NCI-H446 (cell line): ENCODE results near the gene RNF217.
"Not testable (repeated sequence)": the region's sequence is repeated elsewhere in the genome, so short reads cannot be mapped to it uniquely, and the experiment has no call there.

ENCODE experiments used
- DNase-seq, 2 experiments: peaks; one replicate each; lab custom pipeline; 2025; lab: John Stamatoyannopoulos, UW

RNF217 gene

DNA sequence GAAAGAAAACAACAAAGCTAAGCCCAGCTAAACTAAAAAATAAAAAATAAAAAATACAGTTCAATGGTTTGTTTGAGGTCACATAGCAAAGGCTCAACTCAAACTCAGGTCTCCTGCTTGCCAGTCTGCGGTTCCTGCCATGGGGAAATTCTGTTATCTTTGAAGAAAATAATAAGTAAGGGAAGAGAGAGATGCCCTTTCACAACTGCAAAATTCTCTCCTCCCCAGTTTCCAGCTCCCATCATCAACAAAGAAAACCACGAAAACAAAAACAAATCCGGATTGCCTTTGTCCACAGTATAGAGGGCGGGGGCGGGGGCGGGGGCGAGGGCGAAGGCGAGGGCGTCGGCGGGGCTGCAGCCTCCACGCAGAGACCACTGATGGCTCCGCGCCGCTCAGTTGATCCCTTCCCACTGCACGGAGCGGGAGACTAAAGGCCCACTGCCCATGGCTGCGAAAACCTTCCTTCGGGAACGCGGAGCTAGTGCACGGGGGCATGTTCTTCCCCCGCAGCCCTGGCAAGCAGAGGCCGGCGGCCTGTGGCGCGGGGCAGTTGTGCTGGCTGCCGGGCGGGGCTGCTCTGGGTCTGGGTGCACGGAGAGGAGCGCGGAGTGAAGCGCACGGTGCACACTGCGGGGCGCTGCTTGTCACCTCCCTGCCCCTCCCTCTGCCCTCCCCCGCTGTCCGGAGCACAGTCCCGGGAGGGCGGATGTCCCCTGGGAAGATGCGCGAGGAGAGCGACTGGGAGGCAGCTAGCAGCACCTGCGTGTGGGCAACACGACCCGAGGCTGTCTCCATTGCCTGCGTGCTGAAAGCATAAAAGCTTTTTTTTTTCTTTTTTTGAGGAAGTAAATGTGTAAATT is 137.2 kb downstream of the RNF217 start:
- no peak for DNase-seq

DNA sequence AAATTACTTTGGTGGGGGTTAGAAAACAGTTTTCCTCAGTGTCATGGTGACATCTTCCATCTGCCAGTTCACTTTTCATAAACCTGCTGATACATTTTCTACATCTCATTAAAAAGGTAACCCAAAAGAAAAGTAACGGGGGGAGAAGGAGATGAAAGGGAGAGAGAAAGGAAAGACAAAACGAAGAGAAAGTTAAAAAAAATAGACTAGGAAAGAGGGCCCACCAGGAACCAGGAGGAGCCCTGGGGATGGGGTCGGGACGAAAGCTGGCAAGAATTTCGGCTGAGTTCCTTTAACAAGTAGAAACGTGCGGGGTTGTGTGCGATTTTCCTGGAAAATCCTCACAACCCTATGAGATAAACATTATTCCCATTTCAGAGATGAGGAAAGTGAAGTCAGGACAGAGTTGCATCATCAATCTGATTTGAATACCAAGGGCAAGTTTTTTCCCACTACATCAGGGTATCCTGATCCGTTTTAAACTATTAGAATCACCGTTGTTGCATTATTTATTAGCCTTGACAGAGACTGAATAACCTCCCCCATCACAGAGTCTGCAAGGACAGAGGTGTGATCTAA is 137.9 kb downstream of the RNF217 start:
- DNase-seq = no peak

DNA sequence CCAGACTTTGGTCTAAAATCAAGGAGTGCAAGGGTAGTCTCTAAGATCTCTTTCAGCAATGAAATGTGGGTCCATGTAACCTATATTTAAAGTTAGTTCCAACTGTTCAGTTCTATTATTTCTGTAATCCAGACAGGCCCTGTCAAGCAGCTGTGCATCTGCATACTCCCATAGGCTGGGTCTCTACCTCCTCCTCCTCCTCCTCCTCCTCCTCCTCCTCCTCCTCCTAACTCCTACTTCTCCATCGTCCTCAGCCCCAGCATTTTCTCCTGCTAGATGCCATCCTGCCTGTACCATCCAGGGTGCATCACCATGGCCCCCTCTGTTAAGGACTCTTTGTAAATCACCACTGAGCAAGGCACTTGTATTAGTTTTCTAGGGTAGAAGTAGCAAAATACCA is 138.9 kb downstream of the RNF217 start:
- no peak for DNase-seq

DNA sequence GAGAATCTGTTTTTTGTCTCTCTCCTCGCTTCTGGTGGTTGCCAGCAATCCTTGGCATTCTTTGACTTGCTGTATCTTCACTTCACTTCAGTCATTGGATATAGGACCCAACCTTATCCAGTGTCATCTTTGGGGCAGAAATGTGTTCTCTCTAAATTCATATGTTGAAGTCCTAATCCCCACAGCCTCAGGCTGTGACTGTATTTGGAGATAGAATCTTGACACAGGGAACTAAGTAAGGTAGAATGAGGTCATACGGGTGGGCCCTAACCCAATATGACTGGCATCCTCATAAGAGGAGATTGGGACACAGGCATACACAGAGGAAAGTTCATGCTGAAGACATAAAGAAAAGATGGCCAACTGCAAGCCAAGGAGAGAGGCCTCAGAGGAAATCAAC is 139.4 kb downstream of the RNF217 start:
- no peak for DNase-seq

DNA sequence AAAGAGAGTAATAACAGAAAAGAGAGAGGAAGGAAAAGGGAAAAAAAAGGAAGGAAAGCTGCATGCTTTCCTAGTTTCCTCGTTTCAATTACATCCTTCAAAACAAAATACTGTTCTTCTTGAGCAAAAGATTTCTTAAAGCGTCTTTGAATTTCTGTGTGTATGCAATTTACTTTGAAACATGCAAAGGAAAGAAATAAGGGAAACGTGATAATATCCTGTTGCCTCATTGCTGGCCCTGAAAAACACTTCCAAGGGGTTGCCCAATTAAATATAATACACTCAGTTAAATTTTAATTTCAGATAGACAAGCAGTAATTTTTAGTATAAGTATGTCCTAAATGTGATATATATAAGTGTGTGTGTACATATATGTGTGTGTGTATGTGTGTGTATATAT is 140.2 kb downstream of the RNF217 start:
- DNase-seq = no peak

DNA sequence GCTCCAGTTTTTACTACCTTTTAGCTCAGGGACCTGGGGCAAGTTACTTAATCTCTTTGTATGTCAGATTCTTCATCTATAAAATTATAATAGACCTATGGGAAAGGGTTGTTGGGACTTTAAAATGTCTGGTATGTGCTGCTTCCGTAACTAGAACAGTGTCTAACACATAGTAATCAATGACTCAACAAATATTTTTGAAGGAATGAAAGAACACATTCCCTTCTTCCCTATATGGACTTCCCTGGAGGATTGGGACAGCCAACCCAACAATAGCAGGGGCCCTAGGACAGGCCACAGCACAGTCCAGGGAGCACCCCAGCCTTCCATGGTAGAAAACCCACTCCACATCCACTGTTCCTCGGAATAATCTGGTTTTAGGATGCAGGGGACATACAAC is 140.7 kb downstream of the RNF217 start:
- no peak for DNase-seq

DNA sequence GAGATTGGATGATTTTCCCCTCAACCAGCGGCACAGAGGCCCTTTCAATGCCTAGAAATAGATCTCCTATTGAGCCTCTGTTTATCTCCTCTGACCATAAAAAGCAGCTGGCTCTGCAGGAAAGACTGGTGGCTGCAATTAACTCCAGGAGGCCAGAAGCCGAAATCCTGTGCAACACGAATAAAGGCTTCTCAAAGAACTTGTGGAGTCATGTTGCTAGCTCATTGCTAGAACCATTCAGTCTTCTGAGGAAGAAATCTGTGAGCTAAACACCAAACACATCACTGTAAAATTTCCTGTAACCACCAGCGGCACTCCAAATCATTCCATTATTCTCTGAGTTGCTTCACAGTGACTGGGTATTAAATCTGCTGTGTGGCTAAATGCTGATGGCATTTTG is 142.2 kb downstream of the RNF217 start:
- DNase-seq = no peak

DNA sequence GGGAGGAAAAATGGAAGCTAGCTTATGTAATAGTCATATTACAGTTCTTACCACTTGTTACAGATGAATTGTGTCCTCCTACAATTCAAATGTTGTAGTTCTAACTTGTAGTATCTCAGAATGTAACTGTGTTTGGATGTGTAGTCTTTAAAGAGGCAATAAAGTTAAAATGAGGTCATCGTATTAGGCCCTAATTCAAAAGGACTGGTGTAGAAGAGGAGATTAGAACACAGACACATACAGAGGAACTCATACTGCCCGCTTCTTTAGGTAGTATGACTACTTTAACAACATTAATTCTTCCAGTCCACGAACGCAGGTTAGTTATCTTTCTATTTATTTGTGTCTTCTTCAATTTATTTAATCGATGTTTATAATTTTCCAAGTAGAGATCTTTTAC is 144.8 kb downstream of the RNF217 start:
- no peak for DNase-seq

DNA sequence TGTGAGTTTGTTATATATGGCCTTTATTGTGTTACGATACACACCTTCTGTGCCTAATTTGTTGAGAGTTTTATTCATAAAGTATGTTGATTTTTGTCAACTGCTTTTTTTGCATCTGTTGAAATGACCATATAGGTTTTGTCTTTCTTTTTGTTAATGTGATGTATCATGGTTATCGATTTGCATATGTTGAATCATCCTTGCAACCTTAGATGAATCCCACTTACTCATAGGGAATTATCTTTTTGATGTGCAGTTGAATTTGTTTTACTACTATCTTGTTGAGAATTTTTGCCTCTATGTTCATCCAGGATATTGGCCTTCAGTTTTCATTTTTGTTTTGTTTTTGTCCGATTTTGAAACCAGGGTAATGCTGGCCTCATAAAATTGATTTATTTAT is 145.7 kb downstream of the RNF217 start:
- DNase-seq = no peak

DNA sequence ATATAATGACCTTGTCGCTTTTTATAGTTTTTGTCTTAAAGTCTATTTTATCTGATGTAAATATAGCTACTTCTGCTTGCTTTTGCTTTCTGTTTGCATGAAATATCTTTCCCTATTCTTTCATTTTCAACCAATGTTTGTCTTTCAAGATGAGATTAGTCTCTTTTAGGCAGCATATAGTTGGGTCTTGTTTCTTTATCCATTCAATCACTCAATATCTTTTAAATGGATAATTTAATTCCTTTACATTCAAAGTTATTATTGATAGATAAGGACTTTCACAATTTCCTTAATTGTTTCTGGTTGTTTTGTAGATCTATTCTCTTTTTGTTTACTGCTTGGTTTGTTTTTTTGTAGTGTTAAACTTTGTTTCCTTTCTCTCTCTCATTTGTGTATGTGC is 147.8 kb downstream of the RNF217 start:
- no peak for DNase-seq

DNA sequence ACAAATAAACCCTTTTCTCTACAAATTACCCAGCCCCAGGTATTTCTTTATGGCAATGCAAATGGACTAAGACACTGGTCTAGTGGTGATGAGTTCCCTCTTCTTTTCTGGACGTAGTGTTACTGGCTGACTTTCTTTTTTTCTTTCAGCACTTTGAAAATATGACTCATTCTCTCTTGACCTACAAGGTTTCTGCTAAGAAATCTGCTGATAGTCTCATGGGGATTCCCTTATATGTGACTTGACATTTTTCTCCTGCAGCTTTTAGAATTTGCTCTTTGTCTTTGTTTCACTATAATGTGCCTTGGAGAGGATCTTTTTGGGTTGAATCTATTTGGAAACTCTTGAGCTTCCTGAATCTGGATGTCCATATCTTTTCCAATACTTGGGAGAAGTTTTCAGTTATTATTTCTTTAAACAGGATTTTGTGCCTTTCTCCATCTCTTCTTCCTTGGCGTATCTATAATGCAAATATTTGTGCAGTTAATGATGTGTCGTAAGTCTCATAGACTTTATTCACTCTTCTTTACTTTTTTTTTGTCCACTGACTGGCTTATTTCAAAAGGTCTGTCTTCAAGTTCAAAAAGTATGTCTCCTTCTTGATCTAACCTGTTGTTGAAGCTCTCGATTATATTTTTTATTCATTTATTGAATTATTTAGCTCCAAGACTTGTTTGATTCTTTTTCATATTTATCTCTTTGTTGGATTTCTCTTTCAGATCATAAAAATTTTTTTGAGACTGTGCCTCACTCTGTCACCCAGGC is 149.2 kb downstream of the RNF217 start:
- DNase-seq = no peak

DNA sequence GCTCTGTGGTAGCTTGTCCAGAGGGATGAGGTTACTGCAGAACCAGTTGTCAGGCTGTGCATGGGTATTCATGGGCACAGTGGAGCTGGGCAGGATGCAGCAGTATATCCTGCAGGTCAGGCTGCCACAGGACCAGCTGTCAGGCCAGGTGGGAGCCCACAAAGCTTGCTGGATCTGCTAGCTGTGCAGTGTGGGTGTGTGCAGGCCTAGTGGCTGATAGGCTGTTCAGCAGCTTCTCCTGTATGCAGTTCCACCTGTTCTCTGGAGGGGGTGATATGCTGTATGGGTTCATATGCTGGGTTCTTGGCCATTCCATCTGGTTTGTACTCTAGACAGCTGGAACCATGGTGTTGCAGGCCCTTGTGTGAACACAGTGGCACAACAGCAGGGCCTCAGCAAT is 150.7 kb downstream of the RNF217 start:
- no peak for DNase-seq

DNA sequence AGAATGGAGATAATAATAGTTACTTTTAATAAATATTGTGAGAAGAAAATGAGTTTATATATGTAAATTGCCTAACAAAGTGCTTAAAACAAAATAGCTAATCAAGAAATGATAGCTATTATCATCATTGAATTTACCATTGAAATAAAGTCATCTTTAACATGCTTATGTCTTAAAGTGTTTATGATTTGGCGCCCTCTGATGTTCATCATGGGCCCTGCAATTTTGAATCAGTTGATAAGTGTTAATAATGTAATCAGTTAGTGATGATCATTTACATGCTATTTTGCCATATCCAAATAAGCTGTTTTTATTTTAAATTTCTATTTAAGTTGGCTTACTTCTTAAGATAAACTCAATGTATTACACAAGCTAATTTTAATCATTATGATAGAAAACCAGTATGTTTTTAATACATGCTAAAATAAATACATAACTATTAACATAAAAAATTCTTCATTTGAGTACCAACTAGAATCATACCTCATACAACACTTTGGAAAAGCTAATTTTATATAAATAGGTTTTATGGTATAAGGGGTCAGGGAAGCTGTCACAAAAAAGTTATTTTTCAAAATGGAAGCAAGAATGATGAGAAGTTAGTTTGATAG is 152.1 kb downstream of the RNF217 start:
- peak; percentile 55 to 68 for DNase-seq

DNA sequence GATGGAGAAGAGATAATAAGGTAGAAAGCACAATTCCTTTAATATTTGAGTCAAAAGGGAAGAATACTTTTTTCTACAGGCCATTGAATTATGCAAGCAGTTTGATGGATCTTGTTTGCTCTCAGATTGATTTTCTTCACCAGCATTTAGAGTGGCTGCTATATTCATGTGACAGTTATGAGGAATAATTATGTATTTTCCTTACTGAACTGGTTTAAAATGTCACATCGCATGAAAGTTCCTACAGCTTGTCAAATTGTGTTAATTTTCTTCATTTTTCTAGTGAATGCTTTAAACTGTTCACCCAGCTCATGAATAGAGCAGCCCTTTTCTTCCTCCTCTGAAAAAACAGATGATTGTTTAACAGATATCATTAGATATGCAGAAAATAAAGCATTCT is 153.9 kb downstream of the RNF217 start:
- no peak for DNase-seq

DNA sequence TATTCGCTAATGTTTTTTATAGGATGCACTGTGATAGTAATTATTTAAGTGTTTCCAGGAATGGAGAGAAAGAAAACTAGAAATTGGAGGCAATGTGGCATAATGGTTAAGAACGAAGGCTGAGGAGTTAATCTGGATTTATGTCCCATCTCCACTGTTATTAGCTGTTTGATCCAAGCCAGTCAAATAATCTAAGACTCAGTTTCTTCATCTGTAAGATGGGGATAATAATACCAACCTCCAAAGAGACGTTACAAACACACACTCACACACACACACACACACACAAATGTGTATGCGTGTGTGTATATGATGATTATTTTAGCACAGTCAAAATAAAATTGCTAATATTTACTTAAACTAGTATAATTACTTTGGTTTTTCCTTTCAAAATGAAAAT is 154.5 kb downstream of the RNF217 start:
- no peak for DNase-seq

DNA sequence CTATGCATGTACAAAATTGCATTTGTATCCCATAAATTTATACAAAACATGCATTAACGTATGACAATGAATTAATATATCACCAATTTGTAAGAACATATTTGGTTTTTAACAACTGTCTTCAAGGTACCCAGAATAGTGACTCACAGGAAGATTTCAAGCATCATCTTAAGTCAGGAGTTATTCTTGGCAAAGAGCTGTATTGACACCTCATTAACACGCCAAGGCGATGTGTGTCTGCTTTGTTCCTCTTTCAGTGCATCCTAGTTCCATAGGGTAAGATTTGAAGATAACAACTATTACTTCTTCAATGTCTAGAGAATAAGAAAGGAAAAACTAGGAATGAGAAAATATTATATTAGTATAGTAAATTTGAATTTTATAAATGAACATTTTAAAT is 155.6 kb downstream of the RNF217 start:
- DNase-seq = no peak

DNA sequence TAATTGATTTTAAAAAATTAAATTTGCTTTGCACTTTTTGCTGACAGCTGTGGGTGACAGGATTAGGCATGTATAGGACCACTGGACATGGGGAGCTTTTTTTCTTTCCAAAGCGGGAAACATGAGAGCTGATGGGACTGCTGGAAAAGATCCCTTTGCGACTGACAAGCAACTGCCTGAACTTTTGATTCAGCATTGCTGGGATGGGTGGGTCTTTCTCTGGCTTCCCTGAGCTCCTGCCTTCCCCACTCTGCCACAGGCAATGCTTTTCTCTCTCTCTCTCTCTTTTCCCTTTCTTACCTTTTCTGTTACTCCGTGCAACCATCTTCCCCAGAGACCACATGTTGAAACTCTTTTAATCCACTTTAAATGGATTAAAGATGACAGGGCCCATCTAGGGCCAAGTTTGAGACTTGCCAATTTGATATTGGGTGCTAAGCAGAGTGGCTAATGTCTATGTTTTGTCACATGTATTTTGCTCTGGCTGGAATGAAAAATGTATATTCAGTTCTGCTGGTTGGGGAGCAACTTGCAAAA is 157.9 kb downstream of the RNF217 start:
- DNase-seq = no peak

DNA sequence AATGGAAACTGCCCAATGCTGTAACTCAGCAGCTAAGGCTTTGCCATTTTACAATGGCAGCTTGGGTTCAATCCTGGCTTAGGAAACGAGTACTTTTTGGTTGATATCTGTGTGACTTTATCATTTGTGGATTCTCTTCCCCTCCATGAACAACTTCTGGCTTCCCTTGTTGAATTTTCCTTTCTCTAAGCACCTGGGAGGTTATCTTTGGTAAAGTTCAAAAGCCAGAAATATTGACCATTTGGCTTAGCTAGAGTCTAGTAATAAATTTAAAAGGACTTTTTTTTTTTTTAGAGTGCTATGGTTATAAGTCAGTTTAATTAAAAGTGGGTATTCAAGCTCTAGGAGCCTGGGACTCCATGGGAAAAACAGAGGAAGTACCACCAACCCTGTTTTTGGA is 159.7 kb downstream of the RNF217 start:
- no peak for DNase-seq

DNA sequence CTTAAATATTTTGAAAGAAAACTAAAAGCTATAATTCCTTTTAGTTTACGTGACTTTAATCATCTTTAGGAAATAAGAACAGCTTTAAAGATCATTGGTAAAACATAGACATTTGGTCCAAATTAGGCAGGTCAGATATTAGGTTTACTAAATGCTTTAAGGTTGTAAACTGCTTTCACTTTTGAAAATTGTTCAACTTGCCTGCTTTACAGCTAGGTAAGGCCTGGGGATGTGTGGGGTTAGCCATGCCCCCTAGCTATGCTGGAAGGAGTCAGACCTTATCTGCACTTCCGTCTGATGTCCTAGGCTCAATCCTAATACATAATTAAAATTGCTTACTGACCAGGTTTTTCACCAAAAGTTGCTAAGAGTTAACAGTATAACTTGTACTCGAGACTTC is 160.8 kb downstream of the RNF217 start:
- no peak for DNase-seq

DNA sequence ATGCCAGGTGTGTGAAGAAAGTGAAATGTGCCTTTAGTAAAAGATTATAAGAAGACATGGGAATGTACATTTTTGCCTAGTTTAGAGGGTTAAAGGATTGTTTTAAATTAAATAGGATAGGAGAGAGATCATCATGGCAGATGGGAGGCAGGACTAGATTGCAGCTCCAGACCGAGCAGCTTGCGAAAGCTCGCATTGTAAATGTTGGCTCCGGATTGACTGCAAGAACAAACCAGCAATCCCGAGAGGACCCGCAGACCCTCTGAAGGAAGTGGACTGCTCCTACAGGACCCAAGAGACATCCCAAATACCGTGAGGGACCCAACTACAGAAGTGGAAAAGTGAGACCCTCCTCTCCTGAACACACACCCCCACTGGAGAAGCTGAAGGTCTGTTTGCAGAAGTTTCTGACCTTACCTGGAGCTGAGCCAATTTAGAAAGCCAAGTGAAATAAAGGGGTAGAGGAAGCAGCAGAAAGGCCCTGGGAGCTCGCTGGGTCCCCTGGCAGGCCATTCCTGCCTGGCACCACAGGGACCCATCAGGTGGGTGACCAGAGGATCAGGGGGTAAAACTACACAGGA is 161.3 kb downstream of the RNF217 start:
- DNase-seq = peak in 1 of 2 experiments; percentile 49

DNA sequence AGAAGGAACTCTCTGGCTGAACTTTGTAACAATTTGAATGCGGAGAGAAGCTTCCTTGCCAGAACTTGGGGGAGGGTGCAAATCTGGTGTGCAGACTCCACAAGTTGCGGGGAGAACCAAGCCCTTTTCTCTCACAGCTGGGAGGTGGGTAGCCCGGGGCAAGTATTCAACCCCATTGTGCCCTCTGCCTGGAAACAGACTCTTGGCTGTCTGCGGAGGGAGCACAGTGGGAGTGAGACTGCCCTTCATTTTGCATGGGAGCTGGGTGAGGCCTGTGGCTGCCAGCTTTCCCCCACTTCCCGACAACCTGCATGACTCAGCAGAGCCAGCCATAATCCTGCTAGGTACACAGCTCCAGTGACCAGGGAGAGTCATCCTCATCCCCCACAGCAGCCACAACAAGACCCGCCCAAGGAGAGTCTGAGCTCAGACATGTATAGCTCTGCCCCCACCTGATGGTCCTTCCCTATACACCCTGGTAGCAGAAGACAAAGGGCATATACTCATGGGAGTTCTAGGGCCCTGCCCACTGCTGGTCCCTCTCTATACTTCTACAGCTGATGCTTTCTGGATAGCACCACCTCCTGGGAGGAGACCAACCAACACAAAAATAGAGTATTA is 161.9 kb downstream of the RNF217 start:
- peak in 1 of 2 experiments; percentile 33 for DNase-seq

DNA sequence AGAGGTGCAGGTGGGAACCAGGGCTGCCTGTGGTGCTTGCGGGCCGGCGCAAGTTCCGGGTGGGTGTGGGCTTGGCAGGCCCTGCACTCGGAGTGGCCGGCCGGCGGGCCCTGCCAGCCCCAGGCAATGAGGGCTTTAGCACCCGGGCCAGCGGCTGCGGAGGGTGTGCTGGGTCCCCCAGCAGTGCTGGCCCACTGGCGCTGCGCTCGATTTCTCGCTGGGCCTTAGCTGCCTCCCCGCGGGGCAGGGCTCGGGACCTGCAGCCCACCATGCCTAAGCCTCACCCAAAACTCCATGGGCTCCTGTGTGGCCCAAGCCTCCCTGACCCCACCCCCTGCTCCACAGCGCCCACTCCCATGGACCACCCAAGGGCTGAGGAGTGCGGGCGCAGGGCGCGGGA is 163.6 kb downstream of the RNF217 start:
- not testable (repeated sequence) for DNase-seq
